ENCODE results near the gene PLEKHJ1. TPM values are rescaled to one million over a fixed set of nuclear protein-coding genes. Genes with fewer than 3 reads are reported as not detected.
A peak's percentile ranks its signal among the peaks of the same experiment; 100 is the strongest.

PLEKHJ1 gene
- total RNA-seq, 2 experiments from 2014 or later = 78.0 to 79.9 TPM

DNA sequence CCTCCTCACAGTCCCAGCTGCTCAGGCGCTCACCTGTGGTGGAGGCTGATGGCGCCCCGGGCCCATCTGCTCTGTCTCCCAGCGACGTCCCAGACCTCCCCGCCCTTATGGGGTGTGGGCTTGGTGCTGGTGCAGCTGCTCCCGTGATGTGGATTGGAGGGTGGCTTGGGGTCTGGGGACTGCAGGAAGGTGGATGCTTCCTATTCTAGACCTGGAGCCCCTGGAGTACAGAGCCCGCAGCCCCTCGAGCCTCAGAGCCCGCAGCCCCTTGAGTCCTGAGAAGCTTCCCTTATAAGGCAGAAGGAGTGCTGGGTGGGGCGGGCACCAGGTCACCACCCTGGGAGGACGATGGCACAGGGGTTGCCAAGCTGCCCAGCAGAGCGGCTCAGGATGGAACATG lies 40.8 kb downstream of the PLEKHJ1 start:
- Mint-ChIP-seq H3K4me1 (ENCODE audit: low read depth) (no peaks in the 10 kb centered on the region), H3K27ac (no peak overlapping the region), H3K27me3 (ENCODE audit: low read depth) (no peaks in the 10 kb centered on the region), H3K36me3 (ENCODE audit: low read depth) (peaks cover 20% of the 10 kb centered on the region), H3K4me3 (no peak overlapping the region), H3K9me3 (ENCODE audit: insufficient read depth) (no peaks in the 10 kb centered on the region)
- ChIA-PET CTCF (no interaction called here), POLR2A (no interaction called here)
- ATAC-seq (no peak), DNase-seq (no peak)

DNA sequence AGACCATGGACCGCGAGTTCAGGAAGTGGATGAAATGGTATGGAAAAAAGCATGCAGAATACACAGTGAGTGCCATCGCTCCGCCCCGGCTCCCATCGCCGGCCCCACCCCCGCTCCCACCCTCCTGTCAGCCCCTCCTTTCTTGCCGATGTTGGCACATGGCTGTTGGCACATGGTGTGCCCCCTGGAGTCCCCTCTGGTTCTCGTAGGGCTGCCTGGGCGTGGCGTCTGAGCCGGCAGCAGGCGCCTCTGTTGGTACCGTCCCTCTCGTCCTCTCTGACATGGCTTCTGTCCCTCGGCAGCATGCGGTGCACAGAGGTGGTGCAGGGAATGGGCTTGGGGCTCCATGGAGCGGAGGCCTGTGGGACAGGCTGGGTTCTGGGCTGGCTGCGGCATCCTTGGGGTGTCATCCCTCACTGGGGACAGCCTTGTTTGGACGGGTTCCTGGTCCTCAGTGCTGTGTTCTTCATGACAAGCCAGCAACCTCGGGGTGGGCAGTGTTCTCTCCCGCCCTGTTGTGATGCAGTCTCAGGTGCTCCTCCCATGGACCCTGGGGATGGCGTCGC lies 41.5 kb downstream of the PLEKHJ1 start:
- H3K4me1 Mint-ChIP-seq (ENCODE audit: low read depth) = no peaks in the 10 kb centered on the region
- peaks cover 20% of the 10 kb centered on the region for H3K36me3 Mint-ChIP-seq (ENCODE audit: low read depth)
- no peaks in the 10 kb centered on the region for H3K27me3 Mint-ChIP-seq (ENCODE audit: low read depth)
- no peak for ATAC-seq
- H3K9me3 Mint-ChIP-seq (ENCODE audit: insufficient read depth) = no peaks in the 10 kb centered on the region
- H3K27ac Mint-ChIP-seq = no peak overlapping the region
- DNase-seq = no peak
- H3K4me3 Mint-ChIP-seq = no peak overlapping the region
- POLR2A ChIA-PET = no interaction called here
- CTCF ChIA-PET = no interaction called here

DNA sequence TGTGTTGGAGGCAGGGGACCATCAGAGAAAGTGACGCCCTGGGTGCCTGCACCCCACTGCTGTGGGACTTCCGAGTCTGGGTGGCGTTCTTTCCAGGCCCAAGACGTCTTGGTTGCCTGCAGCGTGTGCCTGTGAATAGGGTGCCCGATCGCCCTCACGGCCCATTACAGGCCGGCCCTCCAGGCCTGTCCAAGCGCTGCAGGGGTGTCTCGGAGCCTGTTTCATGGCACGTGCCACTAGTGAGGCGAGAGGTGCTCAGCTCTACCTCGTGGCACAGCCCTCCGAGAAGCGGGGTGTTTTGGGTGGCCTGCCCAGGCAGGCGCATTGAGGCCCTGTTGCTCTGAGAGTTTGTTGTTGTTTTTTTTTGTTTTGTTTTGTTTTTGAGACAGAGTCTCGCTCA lies 42.3 kb downstream of the PLEKHJ1 start:
- CTCF ChIA-PET = no interaction called here
- DNase-seq (no peak), ATAC-seq (no peak)
- POLR2A ChIA-PET = no interaction called here
- H3K27ac Mint-ChIP-seq = no peak overlapping the region
- H3K4me1 Mint-ChIP-seq (ENCODE audit: low read depth) = no peaks in the 10 kb centered on the region
- peaks cover 22% of the 10 kb centered on the region for H3K36me3 Mint-ChIP-seq (ENCODE audit: low read depth)
- no peaks in the 10 kb centered on the region for H3K27me3 Mint-ChIP-seq (ENCODE audit: low read depth)
- no peaks in the 10 kb centered on the region for H3K9me3 Mint-ChIP-seq (ENCODE audit: insufficient read depth)
- no peak overlapping the region for H3K4me3 Mint-ChIP-seq

DNA sequence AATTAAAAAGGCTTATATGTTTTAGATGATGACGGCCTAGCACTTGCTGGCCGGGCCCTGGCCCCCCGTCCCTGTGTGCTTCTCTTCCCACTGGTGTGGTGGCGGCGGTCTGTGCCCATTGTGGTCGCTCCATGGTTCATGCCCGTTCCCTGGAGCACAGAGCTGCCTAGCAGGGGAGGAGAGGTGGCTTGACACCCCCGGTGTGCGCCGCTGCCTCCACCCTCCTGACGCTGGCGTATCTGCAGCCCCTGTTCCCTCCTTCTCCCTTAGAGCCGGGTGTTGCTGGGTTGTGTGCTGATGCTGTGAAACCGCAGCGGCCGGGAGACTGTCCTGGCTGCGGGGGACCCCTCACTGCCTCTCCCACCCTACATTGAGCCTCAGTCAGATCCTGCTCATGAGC lies 43.3 kb downstream of the PLEKHJ1 start:
- ChIA-PET POLR2A (no interaction called here), CTCF (no interaction called here)
- DNase-seq (no peak), ATAC-seq (no peak)
- H3K4me3 Mint-ChIP-seq = no peak overlapping the region
- no peaks in the 10 kb centered on the region for H3K9me3 Mint-ChIP-seq (ENCODE audit: insufficient read depth)
- H3K36me3 Mint-ChIP-seq (ENCODE audit: low read depth) = peaks cover 22% of the 10 kb centered on the region
- H3K27me3 Mint-ChIP-seq (ENCODE audit: low read depth) = no peaks in the 10 kb centered on the region
- H3K27ac Mint-ChIP-seq = peak overlapping the region; percentile 55
- H3K4me1 Mint-ChIP-seq (ENCODE audit: low read depth) = no peaks in the 10 kb centered on the region

DNA sequence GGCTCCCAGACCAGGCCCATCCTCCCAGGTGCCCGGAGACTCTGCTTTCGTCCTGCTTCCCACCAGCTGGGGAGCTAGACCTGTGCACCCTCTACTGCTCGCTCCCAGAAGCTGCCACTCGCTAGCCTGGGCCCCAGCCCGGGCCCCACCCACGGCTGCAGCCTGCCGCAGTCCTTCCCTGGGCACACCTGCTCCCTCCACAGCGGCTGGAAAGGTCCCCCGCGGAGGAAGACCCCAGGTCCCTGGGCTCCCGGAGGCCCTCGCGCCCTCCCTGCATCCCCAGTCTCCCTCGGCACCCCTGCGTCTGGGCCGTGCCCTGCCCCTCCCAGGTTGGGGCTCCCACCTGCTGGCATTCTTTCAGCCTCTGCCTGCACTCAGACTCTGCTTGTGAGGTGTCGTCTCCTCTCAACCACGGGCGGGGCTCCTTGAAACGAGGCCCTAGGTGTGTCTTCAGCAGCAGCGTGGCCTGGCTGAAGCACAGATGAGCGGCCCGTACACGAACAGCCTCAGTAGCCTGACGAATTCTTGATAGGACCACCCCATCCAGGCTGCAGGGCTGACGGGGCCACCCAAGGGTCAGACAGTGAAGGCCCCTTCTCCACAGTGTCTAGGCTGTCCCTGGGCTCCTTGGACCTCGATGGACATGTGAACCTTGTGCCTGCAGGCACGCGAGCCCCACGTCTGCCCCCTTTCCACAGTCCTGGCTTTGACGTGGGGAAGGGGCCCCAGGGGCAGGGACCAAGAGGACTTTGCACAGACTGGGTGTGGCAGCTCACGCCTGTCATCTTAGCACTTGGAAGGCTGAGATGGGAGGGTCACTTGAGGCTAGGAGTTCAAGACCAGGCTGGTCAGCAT lies 44.4 kb downstream of the PLEKHJ1 start:
- ChIA-PET POLR2A (no interaction called here), CTCF (no interaction called here)
- Mint-ChIP-seq H3K4me1 (ENCODE audit: low read depth) (no peaks in the 10 kb centered on the region), H3K36me3 (ENCODE audit: low read depth) (peaks cover 27% of the 10 kb centered on the region), H3K9me3 (ENCODE audit: insufficient read depth) (no peaks in the 10 kb centered on the region), H3K27me3 (ENCODE audit: low read depth) (no peaks in the 10 kb centered on the region), H3K4me3 (no peak overlapping the region), H3K27ac (no peak overlapping the region)
- ATAC-seq (no peak), DNase-seq (no peak)

DNA sequence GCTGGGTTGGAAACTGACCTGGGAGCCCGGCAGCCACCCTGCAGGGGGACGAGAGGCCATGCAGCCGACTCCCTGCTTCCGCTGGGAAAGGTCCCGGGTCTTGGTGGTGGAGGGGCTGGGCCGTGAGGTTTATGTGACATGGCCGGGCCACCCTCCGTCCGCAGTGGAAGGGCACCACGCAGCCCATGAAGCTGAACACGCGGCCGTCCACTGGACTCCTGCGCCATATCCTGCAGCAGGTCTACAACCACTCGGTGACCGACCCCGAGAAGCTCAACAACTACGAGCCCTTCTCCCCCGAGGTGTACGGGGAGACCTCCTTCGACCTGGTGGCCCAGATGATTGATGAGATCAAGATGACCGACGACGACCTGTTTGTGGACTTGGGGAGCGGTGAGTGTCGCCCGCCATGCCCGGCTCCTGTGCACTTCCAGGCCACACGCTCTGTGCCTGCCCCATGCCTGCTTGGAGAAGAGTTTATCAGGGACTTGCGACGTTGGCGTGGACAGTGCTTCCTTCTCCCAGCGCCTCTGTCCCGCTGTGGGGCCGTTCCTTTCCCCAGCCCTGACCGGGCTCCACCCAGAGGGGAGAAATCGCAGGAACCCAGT lies 45.2 kb downstream of the PLEKHJ1 start:
- DNase-seq = no peak
- H3K9me3 Mint-ChIP-seq (ENCODE audit: insufficient read depth) = no peaks in the 10 kb centered on the region
- H3K4me1 Mint-ChIP-seq (ENCODE audit: low read depth) = no peaks in the 10 kb centered on the region
- peaks cover 31% of the 10 kb centered on the region for H3K36me3 Mint-ChIP-seq (ENCODE audit: low read depth)
- no peak overlapping the region for H3K27ac Mint-ChIP-seq
- ChIA-PET CTCF (no interaction called here), POLR2A (no interaction called here)
- no peak for ATAC-seq
- H3K27me3 Mint-ChIP-seq (ENCODE audit: low read depth) = no peaks in the 10 kb centered on the region
- no peak overlapping the region for H3K4me3 Mint-ChIP-seq

DNA sequence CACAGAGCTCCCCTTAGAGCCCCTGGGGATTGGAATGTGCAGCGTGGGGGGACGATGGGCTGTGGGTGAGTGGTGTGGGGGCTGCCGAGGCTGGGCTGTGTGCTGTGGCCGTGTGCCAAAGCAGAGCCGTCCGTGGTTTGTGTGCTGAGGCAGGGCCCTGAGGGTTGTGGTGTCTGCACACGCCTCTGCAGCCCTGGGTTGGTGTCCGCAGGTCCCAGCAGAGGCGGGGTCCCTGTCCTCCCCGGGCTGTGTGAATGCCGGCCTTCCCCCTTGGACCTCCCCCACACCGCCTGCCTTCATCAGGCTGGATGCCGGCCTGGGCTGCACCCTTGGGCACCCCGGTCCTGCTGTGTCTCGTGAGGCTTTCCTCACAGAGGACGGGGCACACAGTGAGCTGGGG lies 46.2 kb downstream of the PLEKHJ1 start:
- Mint-ChIP-seq H3K27me3 (ENCODE audit: low read depth) (no peaks in the 10 kb centered on the region), H3K4me1 (ENCODE audit: low read depth) (peaks cover 1% of the 10 kb centered on the region), H3K9me3 (ENCODE audit: insufficient read depth) (no peaks in the 10 kb centered on the region), H3K4me3 (no peak overlapping the region), H3K36me3 (ENCODE audit: low read depth) (peaks cover 38% of the 10 kb centered on the region), H3K27ac (no peak overlapping the region)
- CTCF ChIA-PET = no interaction called here
- DNase-seq (no peak), ATAC-seq (no peak)
- POLR2A ChIA-PET = no interaction called here

DNA sequence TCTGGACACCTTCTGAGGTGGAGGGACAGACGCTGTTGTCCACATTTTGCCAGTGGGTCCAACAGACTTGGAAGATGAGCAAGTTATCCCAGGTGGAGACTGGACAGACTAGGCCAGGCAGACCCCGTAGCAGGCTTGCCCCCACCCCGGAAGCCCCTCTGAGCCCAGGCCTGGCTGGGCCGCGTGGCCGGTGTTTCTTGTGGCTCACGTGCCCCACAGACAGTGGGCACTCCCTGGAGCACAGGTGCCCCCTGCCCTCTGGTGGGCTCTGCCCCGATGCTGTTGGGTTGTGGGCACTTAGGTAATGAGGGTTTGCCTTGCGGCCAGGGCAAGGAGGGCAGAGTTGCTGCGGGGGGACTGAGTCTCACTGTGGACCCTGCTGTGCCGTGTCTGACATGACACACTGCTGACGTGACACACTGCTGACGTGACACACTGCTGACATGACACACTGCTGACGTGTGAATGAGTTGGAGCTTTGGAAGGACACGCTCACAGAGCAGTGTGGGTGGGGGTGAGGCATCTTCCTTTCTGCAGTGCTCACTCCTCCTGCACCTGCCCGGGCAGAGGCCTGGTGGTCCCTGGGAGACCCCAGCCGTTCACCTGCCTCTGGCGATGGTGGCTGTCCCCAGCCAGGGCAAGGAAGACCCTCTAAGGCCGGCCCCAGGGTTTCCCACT lies 47.3 kb downstream of the PLEKHJ1 start:
- DNase-seq = no peak
- H3K27me3 Mint-ChIP-seq (ENCODE audit: low read depth) = no peaks in the 10 kb centered on the region
- H3K4me1 Mint-ChIP-seq (ENCODE audit: low read depth) = peaks cover 5% of the 10 kb centered on the region
- no peak for ATAC-seq
- no peak overlapping the region for H3K27ac Mint-ChIP-seq
- H3K4me3 Mint-ChIP-seq = no peak overlapping the region
- H3K36me3 Mint-ChIP-seq (ENCODE audit: low read depth) = peaks cover 38% of the 10 kb centered on the region
- POLR2A ChIA-PET = no interaction called here
- no peaks in the 10 kb centered on the region for H3K9me3 Mint-ChIP-seq (ENCODE audit: insufficient read depth)
- CTCF ChIA-PET = no interaction called here

DNA sequence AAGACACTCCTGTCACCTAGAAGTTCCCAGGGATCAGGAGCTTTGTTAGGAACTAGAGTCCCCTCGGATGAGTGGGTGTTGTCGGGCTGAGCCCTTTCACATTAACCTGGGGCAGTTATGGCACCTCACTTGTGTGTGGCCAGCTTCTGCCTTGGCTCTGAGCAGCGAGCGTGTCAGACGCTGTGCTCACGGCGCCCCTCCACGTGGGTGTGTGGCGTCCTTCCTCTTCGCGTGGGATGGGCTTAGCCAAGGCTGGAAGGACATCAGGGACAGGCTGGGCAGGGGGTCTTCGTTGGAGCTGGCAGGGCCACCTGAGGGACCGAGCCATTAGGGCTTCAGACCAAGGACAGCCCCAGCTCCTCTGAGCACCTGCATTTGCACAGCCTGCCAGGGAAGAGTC lies 49.0 kb downstream of the PLEKHJ1 start:
- no peak overlapping the region for H3K27ac Mint-ChIP-seq
- no peaks in the 10 kb centered on the region for H3K27me3 Mint-ChIP-seq (ENCODE audit: low read depth)
- H3K4me1 Mint-ChIP-seq (ENCODE audit: low read depth) = peaks cover 5% of the 10 kb centered on the region
- no peak overlapping the region for H3K4me3 Mint-ChIP-seq
- no peak for DNase-seq
- no peaks in the 10 kb centered on the region for H3K9me3 Mint-ChIP-seq (ENCODE audit: insufficient read depth)
- ATAC-seq = no peak
- H3K36me3 Mint-ChIP-seq (ENCODE audit: low read depth) = peaks cover 29% of the 10 kb centered on the region
- ChIA-PET POLR2A (no interaction called here), CTCF (no interaction called here)

DNA sequence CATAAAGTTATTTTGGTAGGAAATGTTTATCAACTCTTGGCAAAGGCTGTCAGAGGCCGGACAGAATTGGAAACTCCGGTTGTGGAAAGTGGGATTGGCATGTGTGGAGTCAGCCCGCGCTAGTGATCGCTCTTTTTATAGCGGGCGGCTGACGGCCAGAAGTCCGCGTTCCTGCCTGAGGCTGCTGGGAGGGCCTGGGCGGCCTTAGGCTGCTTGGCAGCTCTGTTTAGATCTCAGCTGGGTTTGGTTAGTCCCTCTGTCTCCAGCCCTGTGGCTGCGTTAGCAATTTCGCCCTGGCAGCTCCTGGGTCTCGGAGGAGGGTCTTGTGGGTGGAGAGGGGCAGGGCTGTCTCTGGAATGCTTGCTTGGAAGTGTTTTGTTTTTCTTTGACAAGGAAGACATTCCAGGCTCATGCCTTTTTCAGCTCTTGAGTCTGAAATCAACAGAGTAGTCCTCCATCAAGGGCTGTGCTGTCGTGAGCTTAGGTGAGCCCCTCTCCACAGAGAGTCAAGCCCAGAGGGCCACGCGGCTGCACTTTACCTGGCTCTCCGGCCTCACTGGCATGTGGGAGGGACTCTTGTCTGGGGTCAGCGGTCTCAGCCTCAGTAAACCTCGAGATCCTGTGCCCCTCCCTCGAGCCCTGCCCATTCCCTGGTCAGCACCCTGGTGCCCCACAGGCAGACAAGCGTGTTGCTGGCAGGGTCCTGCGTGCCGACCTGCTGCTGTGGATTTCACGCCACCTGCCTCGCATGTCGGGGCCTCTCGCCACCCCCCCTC lies 49.9 kb downstream of the PLEKHJ1 start:
- no peak overlapping the region for H3K27ac Mint-ChIP-seq
- no peak overlapping the region for H3K4me3 Mint-ChIP-seq
- no peaks in the 10 kb centered on the region for H3K27me3 Mint-ChIP-seq (ENCODE audit: low read depth)
- POLR2A ChIA-PET = no interaction called here
- no peaks in the 10 kb centered on the region for H3K9me3 Mint-ChIP-seq (ENCODE audit: insufficient read depth)
- no peak for DNase-seq
- peaks cover 5% of the 10 kb centered on the region for H3K4me1 Mint-ChIP-seq (ENCODE audit: low read depth)
- no peak for ATAC-seq
- CTCF ChIA-PET = interaction anchor here (0.6 kb wide), 1 partner anchor 8 kb away, joined by 3 read pairs; no protein-coding TSS in a partner anchor
- H3K36me3 Mint-ChIP-seq (ENCODE audit: low read depth) = peaks cover 24% of the 10 kb centered on the region

DNA sequence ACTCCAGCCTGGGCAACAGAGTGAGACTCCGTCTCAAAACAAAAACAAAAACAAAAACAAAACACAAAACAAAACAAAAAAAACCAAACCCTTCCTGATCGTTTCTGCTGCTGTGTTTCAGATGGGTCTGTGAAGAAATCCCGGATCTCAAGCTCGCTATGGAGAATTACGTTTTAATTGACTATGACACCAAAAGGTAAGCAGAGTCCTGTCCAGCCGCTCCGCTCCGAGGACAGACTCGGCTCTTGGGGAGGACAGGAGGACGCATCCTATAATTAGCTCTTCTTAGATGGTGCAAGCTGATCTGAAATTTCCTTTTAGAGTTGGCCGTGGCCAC lies 50.4 kb downstream of the PLEKHJ1 start:
- ChIA-PET POLR2A (no interaction called here), CTCF (interaction anchor here (0.6 kb wide), 1 partner anchor 8 kb away, joined by 3 read pairs; no protein-coding TSS in a partner anchor)
- peaks cover 5% of the 10 kb centered on the region for H3K4me1 Mint-ChIP-seq (ENCODE audit: low read depth)
- H3K9me3 Mint-ChIP-seq (ENCODE audit: insufficient read depth) = no peaks in the 10 kb centered on the region
- no peak overlapping the region for H3K27ac Mint-ChIP-seq
- ATAC-seq (no peak), DNase-seq (no peak)
- H3K27me3 Mint-ChIP-seq (ENCODE audit: low read depth) = no peaks in the 10 kb centered on the region
- H3K4me3 Mint-ChIP-seq = no peak overlapping the region
- peaks cover 20% of the 10 kb centered on the region for H3K36me3 Mint-ChIP-seq (ENCODE audit: low read depth)

Data from activated CD8-positive, alpha-beta T cell treated with anti-CD3 and anti-CD28 coated beads, Interleukin-2, amount 10 ng/mL, durations not matched to agents 7 days and 5 days (primary cell).